Measurements from ENCODE around the gene TARS1. TPM values are rescaled to one million over a fixed set of nuclear protein-coding genes. Genes with fewer than 3 reads are reported as not detected.

TARS1 gene
- polyA plus RNA-seq, 2 donors = 78.9 to 96.6 TPM

DNA sequence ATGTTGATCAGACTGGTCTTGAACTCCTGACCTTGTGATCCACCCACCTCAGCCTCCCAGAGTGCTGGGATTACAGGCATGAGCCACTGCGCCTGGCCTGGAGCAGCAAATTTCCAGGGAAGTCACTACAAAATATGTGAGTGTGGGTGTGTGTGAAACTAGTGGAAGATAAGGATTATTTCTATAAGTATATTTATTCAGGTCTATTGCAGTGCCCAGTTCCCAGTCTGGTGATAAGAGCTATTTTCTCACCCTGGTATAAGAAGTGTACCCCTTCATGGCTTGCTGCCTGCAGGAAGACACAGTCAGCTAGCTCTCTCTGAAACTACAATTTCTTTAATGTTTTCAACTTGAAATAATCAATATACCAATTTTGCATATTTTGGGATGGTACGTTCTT, 37.1 kb downstream of the TARS1 start:
- H3K9me3 ChIP-seq (ENCODE audit: control insufficient read depth in 2 of 2, insufficient read depth in 1 of 2, low read depth in 1 of 2, low read length in 1 of 2) = no peaks in the 10 kb centered on the region
- no peak overlapping the region for H3K27ac ChIP-seq (ENCODE audit: low read depth in 2 of 2, low read length in 1 of 2)
- 83 to 97% methylated on average over 2 of the region's 2 CpGs for WGBS, 2 donors
- H3K4me3 ChIP-seq (ENCODE audit: low read depth in 1 of 2, low read length in 2 of 2) = no peak overlapping the region
- peaks cover 2 to 8% of the 10 kb centered on the region in 2 donors for H3K36me3 ChIP-seq (ENCODE audit: control insufficient read depth in 2 of 2, insufficient read depth in 2 of 2, low read length in 1 of 2)
- H3K27me3 ChIP-seq (ENCODE audit: control insufficient read depth in 1 of 2, insufficient read depth in 2 of 2, low read length in 2 of 2) = no peaks in the 10 kb centered on the region
- no peaks in the 10 kb centered on the region for H3K4me1 ChIP-seq (ENCODE audit: control insufficient read depth in 2 of 2, insufficient read depth in 2 of 2, low read length in 1 of 2)

GRCh38 chr5:33479311-33479710, 38.5 kb downstream of the TARS1 start:
- H3K4me3 ChIP-seq (ENCODE audit: low read depth in 1 of 2, low read length in 2 of 2) = no peak overlapping the region
- H3K9me3 ChIP-seq (ENCODE audit: control insufficient read depth in 2 of 2, insufficient read depth in 1 of 2, low read depth in 1 of 2, low read length in 1 of 2) = no peaks in the 10 kb centered on the region
- no peaks in the 10 kb centered on the region for H3K27me3 ChIP-seq (ENCODE audit: control insufficient read depth in 1 of 2, insufficient read depth in 2 of 2, low read length in 2 of 2)
- H3K36me3 ChIP-seq (ENCODE audit: control insufficient read depth in 2 of 2, insufficient read depth in 2 of 2, low read length in 1 of 2) = peaks cover 2 to 8% of the 10 kb centered on the region in 2 donors
- WGBS, 2 donors = 94 to 99% methylated on average over 3 of the region's 3 CpGs
- H3K27ac ChIP-seq (ENCODE audit: low read depth in 2 of 2, low read length in 1 of 2) = no peak overlapping the region
- no peaks in the 10 kb centered on the region for H3K4me1 ChIP-seq (ENCODE audit: control insufficient read depth in 2 of 2, insufficient read depth in 2 of 2, low read length in 1 of 2)

DNA sequence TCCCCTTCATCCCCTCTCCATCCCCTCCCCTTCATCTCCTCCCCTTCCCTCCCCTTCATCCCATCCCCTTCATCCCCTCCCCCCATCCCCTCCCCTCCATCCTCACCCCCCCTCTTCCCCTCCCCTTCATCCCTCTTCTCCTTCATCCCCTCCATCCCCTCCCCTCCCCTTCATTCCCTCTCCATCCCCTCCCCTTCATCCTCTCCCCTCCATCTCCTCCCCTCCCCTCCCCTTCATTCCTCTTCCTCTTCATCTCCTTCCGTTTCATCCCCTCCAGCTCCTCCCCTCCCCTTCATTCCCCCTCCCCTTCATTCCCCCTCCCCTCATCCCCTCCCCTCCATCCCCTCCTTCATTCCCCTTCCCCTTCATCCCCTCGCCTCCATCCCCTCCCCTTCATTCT, 40.1 kb downstream of the TARS1 start:
- Histone ChIP-seq H3K27ac (ENCODE audit: low read depth in 2 of 2, low read length in 1 of 2) (no peak overlapping the region), H3K9me3 (ENCODE audit: control insufficient read depth in 2 of 2, insufficient read depth in 1 of 2, low read depth in 1 of 2, low read length in 1 of 2) (no peaks in the 10 kb centered on the region), H3K4me1 (ENCODE audit: control insufficient read depth in 2 of 2, insufficient read depth in 2 of 2, low read length in 1 of 2) (no peaks in the 10 kb centered on the region), H3K27me3 (ENCODE audit: control insufficient read depth in 1 of 2, insufficient read depth in 2 of 2, low read length in 2 of 2) (no peaks in the 10 kb centered on the region), H3K36me3 (ENCODE audit: control insufficient read depth in 2 of 2, insufficient read depth in 2 of 2, low read length in 1 of 2) (peaks cover 2 to 4% of the 10 kb centered on the region in 2 donors), H3K4me3 (ENCODE audit: low read depth in 1 of 2, low read length in 2 of 2) (no peak overlapping the region)
- WGBS, 2 donors = 79 to 87% methylated on average over 2 of the region's 2 CpGs

DNA sequence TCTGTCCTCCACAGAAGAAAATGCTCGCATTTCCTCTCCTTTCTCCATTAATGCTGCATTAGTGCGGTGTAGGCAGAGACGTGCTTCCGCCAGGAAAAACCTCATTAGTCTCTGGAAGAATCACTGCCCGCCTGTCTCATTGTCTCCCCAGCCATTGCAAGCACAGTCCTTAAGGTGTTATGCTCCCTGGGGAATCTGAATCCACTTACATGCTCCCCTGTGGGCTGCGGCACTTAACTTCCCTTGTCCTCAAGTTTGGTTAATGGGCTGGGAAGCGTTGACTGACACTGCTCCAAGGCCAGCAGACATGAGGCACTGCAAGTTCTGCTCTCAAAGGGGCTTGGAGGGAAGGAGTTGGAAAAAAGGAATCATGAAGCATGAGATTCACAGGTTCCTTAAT, 41.6 kb downstream of the TARS1 start:
- H3K9me3 ChIP-seq (ENCODE audit: control insufficient read depth in 2 of 2, insufficient read depth in 1 of 2, low read depth in 1 of 2, low read length in 1 of 2) = no peaks in the 10 kb centered on the region
- no peaks in the 10 kb centered on the region for H3K27me3 ChIP-seq (ENCODE audit: control insufficient read depth in 1 of 2, insufficient read depth in 2 of 2, low read length in 2 of 2)
- 89 to 90% methylated on average over 7 of the region's 7 CpGs for WGBS, 2 donors
- no peaks in the 10 kb centered on the region for H3K36me3 ChIP-seq (ENCODE audit: control insufficient read depth in 2 of 2, insufficient read depth in 2 of 2, low read length in 1 of 2)
- no peak overlapping the region for H3K27ac ChIP-seq (ENCODE audit: low read depth in 2 of 2, low read length in 1 of 2)
- H3K4me1 ChIP-seq (ENCODE audit: control insufficient read depth in 2 of 2, insufficient read depth in 2 of 2, low read length in 1 of 2) = no peaks in the 10 kb centered on the region
- H3K4me3 ChIP-seq (ENCODE audit: low read depth in 1 of 2, low read length in 2 of 2) = no peak overlapping the region

DNA sequence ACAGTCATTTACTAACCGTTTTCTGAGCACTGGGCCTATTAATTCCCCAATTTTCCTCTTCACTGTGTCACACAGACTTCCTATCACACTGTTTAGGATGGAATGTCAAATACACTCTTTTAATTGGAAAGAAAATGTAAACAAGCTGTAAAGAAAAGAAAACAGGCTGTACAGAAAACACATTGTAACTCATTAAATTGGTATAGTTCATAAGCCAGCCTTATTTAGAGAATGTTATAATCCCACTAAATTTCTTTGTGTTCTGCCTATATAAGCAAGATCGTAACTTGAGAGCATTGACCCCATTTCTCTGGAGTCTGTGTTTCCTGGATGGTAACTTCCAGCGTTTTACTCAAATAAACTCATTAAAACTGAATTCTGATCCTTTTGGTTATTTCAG, 46.5 kb downstream of the TARS1 start:
- 67 to 71% methylated on average over 3 of the region's 3 CpGs for WGBS, 2 donors
- Histone ChIP-seq H3K4me1 (ENCODE audit: control insufficient read depth in 2 of 2, insufficient read depth in 2 of 2, low read length in 1 of 2) (no peaks in the 10 kb centered on the region), H3K27ac (ENCODE audit: low read depth in 2 of 2, low read length in 1 of 2) (no peak overlapping the region), H3K36me3 (ENCODE audit: control insufficient read depth in 2 of 2, insufficient read depth in 2 of 2, low read length in 1 of 2) (no peaks in the 10 kb centered on the region), H3K9me3 (ENCODE audit: control insufficient read depth in 2 of 2, insufficient read depth in 1 of 2, low read depth in 1 of 2, low read length in 1 of 2) (no peaks in the 10 kb centered on the region), H3K4me3 (ENCODE audit: low read depth in 1 of 2, low read length in 2 of 2) (no peak overlapping the region), H3K27me3 (ENCODE audit: control insufficient read depth in 1 of 2, insufficient read depth in 2 of 2, low read length in 2 of 2) (no peaks in the 10 kb centered on the region)

- no peaks in the 10 kb centered on the region for H3K27me3 ChIP-seq (ENCODE audit: control insufficient read depth in 1 of 2, insufficient read depth in 2 of 2, low read length in 2 of 2)
- no peak overlapping the region for H3K27ac ChIP-seq (ENCODE audit: low read depth in 2 of 2, low read length in 1 of 2)
- WGBS, 2 donors = 93 to 94% methylated on average over 19 of the region's 19 CpGs
- no peak overlapping the region for H3K4me3 ChIP-seq (ENCODE audit: low read depth in 1 of 2, low read length in 2 of 2)
- H3K9me3 ChIP-seq (ENCODE audit: control insufficient read depth in 2 of 2, insufficient read depth in 1 of 2, low read depth in 1 of 2, low read length in 1 of 2) = no peaks in the 10 kb centered on the region
- H3K4me1 ChIP-seq (ENCODE audit: control insufficient read depth in 2 of 2, insufficient read depth in 2 of 2, low read length in 1 of 2) = no peaks in the 10 kb centered on the region
- no peaks in the 10 kb centered on the region for H3K36me3 ChIP-seq (ENCODE audit: control insufficient read depth in 2 of 2, insufficient read depth in 2 of 2, low read length in 1 of 2)
Observed at GRCh38 chr5:33488558-33489355, 48.0 kb downstream of the TARS1 start.

GRCh38 chr5:33489481-33490067, 48.8 kb downstream of the TARS1 start:
- 87 to 93% methylated on average over 6 of the region's 6 CpGs for WGBS, 2 donors
- Histone ChIP-seq H3K27me3 (ENCODE audit: control insufficient read depth in 1 of 2, insufficient read depth in 2 of 2, low read length in 2 of 2) (no peaks in the 10 kb centered on the region), H3K27ac (ENCODE audit: low read depth in 2 of 2, low read length in 1 of 2) (no peak overlapping the region)

GRCh38 chr5:33490071-33490665, 49.4 kb downstream of the TARS1 start:
- H3K36me3 ChIP-seq (ENCODE audit: control insufficient read depth in 2 of 2, insufficient read depth in 2 of 2, low read length in 1 of 2) = no peaks in the 10 kb centered on the region
- H3K27me3 ChIP-seq (ENCODE audit: control insufficient read depth in 1 of 2, insufficient read depth in 2 of 2, low read length in 2 of 2) = no peaks in the 10 kb centered on the region
- WGBS, 2 donors = 86 to 89% methylated on average over 1 of the region's 1 CpG
- no peak overlapping the region for H3K4me3 ChIP-seq (ENCODE audit: low read depth in 1 of 2, low read length in 2 of 2)
- H3K27ac ChIP-seq (ENCODE audit: low read depth in 2 of 2, low read length in 1 of 2) = no peak overlapping the region
- no peaks in the 10 kb centered on the region for H3K9me3 ChIP-seq (ENCODE audit: control insufficient read depth in 2 of 2, insufficient read depth in 1 of 2, low read depth in 1 of 2, low read length in 1 of 2)
- no peaks in the 10 kb centered on the region for H3K4me1 ChIP-seq (ENCODE audit: control insufficient read depth in 2 of 2, insufficient read depth in 2 of 2, low read length in 1 of 2)

More at GRCh38 chr5:33489481-33490067, 48.8 kb downstream of the TARS1 start:
- Histone ChIP-seq H3K4me3 (ENCODE audit: low read depth in 1 of 2, low read length in 2 of 2) (no peak overlapping the region), H3K9me3 (ENCODE audit: control insufficient read depth in 2 of 2, insufficient read depth in 1 of 2, low read depth in 1 of 2, low read length in 1 of 2) (no peaks in the 10 kb centered on the region), H3K4me1 (ENCODE audit: control insufficient read depth in 2 of 2, insufficient read depth in 2 of 2, low read length in 1 of 2) (no peaks in the 10 kb centered on the region), H3K36me3 (ENCODE audit: control insufficient read depth in 2 of 2, insufficient read depth in 2 of 2, low read length in 1 of 2) (no peaks in the 10 kb centered on the region)

DNA sequence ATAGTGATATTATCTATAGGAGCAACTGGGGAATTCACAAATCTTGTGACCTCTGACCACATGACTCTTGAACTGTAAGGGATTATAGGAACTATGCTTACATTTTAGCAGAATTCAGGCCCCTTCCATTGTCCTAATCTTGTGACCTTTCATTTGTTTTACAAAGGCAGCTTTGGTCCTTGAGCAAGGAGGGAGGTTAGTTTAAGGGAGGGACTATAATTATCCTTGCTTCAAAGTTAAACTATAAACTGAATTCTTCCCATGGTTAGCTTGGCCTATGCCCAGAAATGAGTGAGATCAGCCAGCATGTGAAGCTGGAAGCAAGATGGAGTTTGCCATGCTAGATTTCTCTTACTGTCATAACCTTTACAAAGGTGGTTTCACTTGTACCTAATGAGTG, 51.2 kb downstream of the TARS1 start:
- no peaks in the 10 kb centered on the region for H3K4me1 ChIP-seq (ENCODE audit: control insufficient read depth in 2 of 2, insufficient read depth in 2 of 2, low read length in 1 of 2)
- no peaks in the 10 kb centered on the region for H3K9me3 ChIP-seq (ENCODE audit: control insufficient read depth in 2 of 2, insufficient read depth in 1 of 2, low read depth in 1 of 2, low read length in 1 of 2)

More for the DNA sequence above, 51.2 kb downstream of the TARS1 start:
- Histone ChIP-seq H3K27ac (ENCODE audit: low read depth in 2 of 2, low read length in 1 of 2) (no peak overlapping the region), H3K36me3 (ENCODE audit: control insufficient read depth in 2 of 2, insufficient read depth in 2 of 2, low read length in 1 of 2) (no peaks in the 10 kb centered on the region), H3K27me3 (ENCODE audit: control insufficient read depth in 1 of 2, insufficient read depth in 2 of 2, low read length in 2 of 2) (no peaks in the 10 kb centered on the region), H3K4me3 (ENCODE audit: low read depth in 1 of 2, low read length in 2 of 2) (no peak overlapping the region)

Data from esophagus (tissue), 2 donors.